DOHH2 (cell line): Measurements from ENCODE around the gene KRT38.

Source experiments
- EZH2phosphoT487 ChIP-seq: fragments of 200-600 bp; sonication (generic); IDR thresholded peaks from 2 replicates; pipeline ENCODE4 v1.6.1; 2017; ENCODE audit warnings: borderline replicate concordance, mild to moderate bottlenecking, antibody characterized with exemption, low read length, moderate library complexity, mixed read lengths
- TF ChIP-seq, protein P1 (sequence below): fragments of 200-600 bp; sonication (generic); IDR thresholded peaks from one replicate; pipeline ENCODE4 v1.5.1; 2014; ENCODE audit warnings: antibody characterized with exemption, mild to moderate bottlenecking, low read depth, low read length; ENCODE audit not compliant: poor library complexity, severe bottlenecking

DNA sequence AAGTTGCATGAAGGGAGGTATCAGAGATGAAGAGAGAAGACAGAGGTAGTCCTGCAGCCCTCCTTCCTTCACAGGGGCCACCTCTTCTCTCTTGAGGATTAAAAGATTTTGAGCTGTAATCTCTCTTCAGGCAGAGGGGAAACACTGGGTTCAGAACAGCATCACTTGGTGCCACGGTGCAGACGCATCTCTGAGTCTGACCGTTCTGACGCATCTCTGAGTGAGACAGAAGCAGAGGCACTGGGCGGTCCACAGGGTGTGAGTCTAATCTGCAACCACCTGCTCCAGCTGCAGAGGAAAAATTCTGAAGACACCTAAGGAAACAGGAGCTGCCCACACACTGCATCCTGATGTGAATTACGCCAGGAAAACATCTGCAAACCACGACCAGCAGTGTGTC lies 11.1 kb downstream of the KRT38 start:
- TF ChIP-seq, protein P1, sequence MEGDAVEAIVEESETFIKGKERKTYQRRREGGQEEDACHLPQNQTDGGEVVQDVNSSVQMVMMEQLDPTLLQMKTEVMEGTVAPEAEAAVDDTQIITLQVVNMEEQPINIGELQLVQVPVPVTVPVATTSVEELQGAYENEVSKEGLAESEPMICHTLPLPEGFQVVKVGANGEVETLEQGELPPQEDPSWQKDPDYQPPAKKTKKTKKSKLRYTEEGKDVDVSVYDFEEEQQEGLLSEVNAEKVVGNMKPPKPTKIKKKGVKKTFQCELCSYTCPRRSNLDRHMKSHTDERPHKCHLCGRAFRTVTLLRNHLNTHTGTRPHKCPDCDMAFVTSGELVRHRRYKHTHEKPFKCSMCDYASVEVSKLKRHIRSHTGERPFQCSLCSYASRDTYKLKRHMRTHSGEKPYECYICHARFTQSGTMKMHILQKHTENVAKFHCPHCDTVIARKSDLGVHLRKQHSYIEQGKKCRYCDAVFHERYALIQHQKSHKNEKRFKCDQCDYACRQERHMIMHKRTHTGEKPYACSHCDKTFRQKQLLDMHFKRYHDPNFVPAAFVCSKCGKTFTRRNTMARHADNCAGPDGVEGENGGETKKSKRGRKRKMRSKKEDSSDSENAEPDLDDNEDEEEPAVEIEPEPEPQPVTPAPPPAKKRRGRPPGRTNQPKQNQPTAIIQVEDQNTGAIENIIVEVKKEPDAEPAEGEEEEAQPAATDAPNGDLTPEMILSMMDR, result no peak
- no peak for TF ChIP-seq EZH2phosphoT487
